ENCODE results near the gene KDM1B.
A peak's percentile ranks its signal among the peaks of the same experiment; 100 is the strongest.

Gene KDM1B, protein sequence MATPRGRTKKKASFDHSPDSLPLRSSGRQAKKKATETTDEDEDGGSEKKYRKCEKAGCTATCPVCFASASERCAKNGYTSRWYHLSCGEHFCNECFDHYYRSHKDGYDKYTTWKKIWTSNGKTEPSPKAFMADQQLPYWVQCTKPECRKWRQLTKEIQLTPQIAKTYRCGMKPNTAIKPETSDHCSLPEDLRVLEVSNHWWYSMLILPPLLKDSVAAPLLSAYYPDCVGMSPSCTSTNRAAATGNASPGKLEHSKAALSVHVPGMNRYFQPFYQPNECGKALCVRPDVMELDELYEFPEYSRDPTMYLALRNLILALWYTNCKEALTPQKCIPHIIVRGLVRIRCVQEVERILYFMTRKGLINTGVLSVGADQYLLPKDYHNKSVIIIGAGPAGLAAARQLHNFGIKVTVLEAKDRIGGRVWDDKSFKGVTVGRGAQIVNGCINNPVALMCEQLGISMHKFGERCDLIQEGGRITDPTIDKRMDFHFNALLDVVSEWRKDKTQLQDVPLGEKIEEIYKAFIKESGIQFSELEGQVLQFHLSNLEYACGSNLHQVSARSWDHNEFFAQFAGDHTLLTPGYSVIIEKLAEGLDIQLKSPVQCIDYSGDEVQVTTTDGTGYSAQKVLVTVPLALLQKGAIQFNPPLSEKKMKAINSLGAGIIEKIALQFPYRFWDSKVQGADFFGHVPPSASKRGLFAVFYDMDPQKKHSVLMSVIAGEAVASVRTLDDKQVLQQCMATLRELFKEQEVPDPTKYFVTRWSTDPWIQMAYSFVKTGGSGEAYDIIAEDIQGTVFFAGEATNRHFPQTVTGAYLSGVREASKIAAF

DNA sequence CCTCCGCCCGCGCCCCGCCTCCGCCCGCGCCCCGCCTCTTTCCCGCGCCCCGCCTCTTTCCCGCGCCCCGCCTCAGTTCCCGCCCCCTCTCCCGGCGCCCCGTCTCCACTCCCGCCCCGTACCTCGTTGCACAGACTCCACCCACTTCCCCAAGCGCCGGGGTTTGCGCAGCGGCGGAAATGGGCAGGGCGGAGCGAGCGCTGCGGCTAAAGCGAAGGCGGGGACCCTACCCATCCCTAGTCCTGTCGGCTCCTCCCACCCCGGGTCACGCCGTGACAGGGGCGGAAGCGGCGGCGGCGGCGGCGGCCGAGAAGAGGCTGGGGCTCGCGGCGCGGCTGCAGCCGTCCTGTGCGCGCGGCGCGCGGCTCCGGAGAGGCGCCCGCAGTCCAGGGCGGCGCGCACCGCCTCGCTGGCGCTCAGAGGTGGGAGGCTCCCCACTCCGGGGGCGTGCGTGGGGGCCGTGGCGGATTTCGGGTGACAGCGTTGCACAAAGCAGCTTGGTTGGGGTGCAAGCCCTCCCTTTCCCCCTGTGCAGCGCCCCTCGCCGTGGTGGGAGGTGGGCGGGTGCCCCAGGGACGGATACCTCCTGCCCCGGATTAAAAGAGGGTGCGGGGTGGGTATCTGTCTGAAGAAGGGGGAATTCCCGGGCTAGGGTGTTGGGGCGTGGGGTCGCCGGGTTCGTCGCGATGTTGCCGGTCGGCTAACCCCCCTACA lies at the start of gene KDM1B:
KDM1B (plus strand) TSS at position 273 of the 714 bp plus-strand sequence. CDS start 4,474 bp downstream, outside the sequence.
- peak; percentile 94 to 98 (median 95) for DNase-seq (ENCODE audit: low read depth in 3 of 3)

- no peak for DNase-seq (ENCODE audit: low read depth in 3 of 3)
Measured at GRCh38 chr6:18107061-18107460, 48.2 kb upstream of the KDM1B start.

DNA sequence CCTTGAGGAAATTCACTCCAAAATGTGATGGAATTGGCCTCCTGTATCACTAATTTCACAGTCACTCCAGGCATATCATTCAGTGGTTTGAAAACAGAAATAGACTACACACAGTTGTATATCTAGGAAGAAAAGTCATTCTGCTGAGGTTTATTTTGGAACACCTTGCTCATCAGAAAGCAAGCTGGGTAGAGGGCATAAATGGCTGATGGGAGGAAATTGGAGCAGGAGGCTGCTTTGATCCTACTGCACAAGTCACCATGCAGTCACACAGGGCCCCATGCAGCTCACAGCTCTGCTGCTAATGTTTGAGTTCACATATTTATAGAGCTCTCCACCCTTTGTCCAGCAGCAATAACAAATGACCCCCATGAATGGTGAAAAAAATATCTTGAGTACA lies 45.1 kb upstream of the KDM1B start:
- no peak for DNase-seq (ENCODE audit: low read depth in 3 of 3)

- DNase-seq (ENCODE audit: low read depth in 3 of 3), result no peak
Measured at GRCh38 chr6:18115356-18115755, 39.9 kb upstream of the KDM1B start.

DNA sequence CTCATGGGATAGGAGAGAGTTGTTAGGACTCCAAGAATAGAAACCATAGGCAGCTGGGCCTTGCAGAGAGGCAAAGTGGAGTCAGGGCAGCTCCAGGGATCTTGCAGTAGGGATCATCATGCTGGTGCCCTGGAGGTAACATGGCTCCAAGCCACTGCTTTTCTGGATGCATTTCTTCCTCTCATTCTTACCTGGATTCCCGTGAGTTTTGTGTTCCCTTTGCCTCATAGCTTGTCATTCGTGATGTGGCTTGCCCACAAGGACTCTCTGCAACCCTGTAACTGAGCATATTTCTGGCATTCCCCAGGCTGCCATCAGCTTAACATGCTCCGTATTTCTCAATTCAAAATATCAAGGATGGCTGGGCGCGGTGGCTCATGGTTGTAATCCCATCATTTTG lies 38.1 kb upstream of the KDM1B start:
- no peak for DNase-seq (ENCODE audit: low read depth in 3 of 3)

DNA sequence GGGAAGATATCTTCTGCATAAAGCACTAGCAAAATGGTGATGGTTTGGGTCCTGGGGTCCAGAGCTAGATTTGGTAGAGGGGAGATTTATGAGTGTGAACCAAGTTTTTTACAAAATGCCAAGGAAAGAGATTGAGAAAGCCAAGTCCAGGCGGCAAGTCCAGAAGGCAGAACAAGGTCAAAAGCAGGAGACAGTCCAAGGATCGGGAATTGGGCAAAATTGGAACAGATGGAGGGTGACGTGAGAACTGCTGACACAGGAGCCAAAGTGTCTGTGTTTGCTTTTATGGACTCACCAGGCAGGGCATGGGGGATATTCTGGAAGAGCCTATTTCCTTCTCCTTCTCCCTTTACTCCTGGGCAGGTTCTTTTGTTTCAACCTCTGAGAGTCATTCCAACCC lies 36.9 kb upstream of the KDM1B start:
- no peak for DNase-seq (ENCODE audit: low read depth in 3 of 3)

DNA sequence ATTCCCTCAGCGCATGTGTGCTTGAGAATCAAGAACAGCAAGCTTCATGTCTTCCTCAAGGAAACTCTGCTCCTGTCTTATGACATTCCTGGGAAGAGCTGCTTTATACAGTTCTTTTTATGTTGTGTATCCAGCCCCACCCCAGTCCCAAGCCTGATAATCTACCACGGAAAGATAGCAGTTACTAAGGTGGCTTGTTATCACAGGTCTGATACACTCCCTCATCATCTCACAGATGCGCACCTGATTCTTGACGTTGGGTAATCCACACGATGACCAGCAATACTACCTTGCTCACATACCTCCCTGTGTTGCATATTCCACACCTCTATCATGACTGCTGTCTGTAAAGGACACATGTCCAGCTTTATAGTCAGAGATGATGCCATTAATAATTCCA lies 36.0 kb upstream of the KDM1B start:
- no peak for DNase-seq (ENCODE audit: low read depth in 3 of 3)

DNA sequence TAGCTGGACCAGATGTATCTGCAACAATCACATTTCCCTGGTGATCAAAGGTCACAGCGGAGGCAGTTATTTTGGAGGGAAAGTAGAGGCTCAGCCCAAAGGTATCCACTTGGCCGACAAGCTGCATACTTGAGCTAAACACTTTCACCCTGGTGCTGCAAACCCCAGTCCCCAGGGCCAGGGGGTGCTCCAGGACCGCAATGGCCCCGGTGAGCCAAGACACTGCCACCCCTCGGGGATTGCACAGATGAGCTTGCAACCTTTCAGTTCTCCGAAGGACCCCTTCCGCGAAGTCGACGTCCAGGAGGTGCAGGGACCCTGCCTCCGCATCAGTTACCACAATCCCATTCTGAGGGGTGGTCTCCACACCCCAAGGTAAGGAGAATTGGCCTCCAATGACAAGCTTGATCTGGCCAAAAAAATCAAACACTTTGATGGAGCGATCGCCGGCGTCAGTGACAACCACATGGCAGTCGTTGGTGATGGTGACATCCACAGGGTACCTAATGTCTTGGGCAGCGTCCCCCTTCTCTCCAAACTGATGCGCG lies 33.6 kb upstream of the KDM1B start:
- DNase-seq (ENCODE audit: low read depth in 3 of 3), result no peak

GRCh38 chr6:18122128-18123093 lies 32.8 kb upstream of the KDM1B start, which contains the start of gene NHLRC1:
Gene NHLRC1, minus strand, starts transcription at chr6:18122677. Its CDS starts 71 bp downstream, at chr6:18122606.
- DNase-seq (ENCODE audit: low read depth in 3 of 3), result peak; percentile 46 to 74 (median 71)

DNA sequence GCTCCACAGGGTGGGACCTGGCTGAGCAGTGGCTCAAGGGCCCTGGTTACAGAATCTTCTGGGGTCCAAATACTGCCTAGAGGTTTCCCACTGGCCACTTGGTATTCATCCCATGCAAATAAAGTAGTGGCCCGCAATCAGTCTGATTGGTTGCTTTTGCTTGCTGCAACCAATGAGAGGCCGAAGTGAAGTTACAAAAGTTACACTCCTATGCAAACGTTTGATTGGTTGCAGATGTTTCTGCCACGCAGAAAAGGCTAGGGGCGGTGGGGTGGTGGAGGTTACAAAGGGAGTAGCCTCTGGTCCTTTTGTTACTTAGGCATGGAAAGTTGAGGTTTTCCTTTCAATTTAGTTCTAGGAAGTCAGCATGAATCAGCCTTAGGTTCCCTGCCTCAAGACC lies 29.1 kb upstream of the KDM1B start:
- DNase-seq (ENCODE audit: low read depth in 3 of 3), result no peak

GRCh38 chr6:18132346-18132745 lies 22.9 kb upstream of the KDM1B start:
- DNase-seq (ENCODE audit: low read depth in 3 of 3), result no peak

DNA sequence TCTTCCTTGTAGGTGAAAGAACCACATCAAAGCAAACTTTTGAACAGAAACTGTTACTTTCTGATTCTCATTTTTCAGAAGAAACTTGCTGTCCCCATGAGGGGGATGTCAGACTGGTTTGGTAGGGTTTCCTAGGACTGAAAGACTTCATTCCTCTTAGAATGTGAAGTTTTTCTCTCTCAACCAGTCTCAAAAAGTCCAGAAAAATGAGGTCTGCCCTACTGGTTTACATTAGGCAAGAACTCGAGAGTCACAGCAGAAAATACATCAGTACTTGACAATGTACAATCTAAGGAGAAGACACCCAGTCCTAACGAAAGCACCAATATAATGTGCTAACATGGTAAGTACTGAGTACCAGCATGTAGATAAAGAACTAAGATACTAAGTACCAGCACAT lies 20.1 kb upstream of the KDM1B start:
- no peak for DNase-seq (ENCODE audit: low read depth in 3 of 3)

DNA sequence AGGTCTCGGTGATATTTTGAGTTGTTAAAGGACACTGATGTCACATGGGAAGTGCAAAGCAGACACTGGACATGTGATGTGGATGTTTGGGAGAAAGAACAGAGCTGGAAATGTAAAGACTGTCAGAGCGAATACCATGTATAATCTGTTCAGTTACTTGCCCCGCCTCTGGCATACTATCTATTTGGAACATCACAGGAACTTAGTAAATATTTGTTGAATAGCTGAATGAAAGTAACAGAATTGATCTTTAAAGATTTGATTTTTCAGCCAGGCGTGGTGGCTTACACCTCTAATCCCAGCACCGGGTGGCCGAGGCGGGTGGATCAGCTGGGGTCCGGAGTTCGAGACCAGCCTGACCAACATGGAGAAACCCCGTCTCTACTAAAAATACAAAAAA lies 19.0 kb upstream of the KDM1B start:
- no peak for DNase-seq (ENCODE audit: low read depth in 3 of 3)

GRCh38 chr6:18138906-18139305 lies 16.3 kb upstream of the KDM1B start:
- no peak for DNase-seq (ENCODE audit: low read depth in 3 of 3)

- DNase-seq (ENCODE audit: low read depth in 3 of 3), result no peak
Measured at GRCh38 chr6:18139935-18140621, 15.1 kb upstream of the KDM1B start.

DNA sequence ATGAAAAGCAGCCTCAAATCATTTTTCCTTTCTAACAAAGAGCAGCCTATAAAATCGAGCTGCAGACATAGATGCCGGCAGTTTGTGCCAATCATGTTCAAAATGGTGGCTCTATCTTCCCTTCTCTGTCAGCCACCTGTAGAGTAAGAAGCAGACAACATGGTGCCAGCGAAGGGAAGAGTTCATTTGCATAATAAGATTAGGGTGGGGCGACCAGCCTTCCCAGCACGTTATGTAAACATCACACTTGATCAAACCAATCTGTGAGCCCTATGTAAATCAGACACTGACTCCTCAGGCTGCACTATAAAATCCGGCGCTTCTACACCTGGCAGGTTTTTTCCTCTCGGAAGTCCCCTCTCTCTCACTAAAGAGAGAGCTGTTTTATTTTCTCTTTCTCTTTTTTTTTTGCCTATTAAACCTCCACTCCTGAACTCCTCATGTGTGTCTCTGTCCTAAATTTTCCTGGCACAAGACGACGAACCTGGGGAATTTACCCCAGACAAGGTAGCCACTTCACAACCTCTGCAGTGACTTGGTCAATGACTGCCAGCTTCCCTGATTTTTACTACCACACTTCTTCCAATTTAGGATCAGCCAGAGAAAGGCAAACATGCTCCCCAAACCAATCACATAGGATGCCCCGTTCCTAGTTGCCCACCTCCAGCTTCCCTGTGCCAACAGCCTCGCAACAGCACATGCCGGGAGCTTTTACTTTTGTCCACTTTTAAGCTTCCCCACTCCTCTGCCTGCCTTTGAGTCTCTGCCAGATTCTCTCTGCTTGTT lies 13.2 kb upstream of the KDM1B start:
- no peak for DNase-seq (ENCODE audit: low read depth in 3 of 3)

DNA sequence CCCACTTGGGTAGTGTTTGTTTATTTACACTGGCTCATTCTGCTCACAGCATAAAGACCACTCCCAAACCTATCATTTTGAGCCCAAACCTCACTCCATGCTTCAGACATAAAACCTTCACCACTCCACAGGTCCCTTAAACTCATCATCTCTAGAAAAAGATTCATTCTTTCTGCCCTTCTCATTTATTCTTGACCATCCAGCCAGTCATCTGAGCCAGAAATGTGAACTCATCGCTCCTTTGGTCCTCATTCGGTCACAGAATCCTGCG lies 12.7 kb upstream of the KDM1B start:
- no peak for DNase-seq (ENCODE audit: low read depth in 3 of 3)

DNA sequence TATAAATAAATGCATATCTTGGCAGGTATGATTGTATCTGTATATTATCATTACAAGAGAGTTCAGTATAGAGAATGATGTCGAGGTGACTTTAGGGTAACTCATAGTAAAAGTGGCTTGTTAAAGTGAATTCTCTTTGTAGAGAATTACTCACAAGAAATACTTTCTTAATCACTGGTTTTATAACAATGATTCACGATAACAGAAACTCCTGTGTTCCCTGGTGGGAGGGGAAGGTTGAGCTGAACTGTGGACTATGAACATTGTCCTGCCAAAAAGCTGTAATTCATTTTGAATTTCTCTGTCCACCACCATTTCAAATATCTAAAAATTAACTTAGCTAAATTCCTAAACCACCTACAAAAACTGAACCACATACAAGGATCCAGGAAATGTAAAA lies 8.1 kb upstream of the KDM1B start:
- no peak for DNase-seq (ENCODE audit: low read depth in 3 of 3)

GRCh38 chr6:18147616-18148015 lies 7.6 kb upstream of the KDM1B start:
- DNase-seq (ENCODE audit: low read depth in 3 of 3), result no peak

Data from stimulated activated CD4-positive, alpha-beta T cell treated with anti-CD3 and anti-CD28 coated beads, TNF-alpha, amount 100 ng/mL, for 48 hours (primary cell).